ENCODE measurements around the gene GK.

- no peak for TF ChIP-seq POLR2AphosphoS5 (IDR thresholded peaks at IDR 0.05)
- no peak for TF ChIP-seq CTCF (IDR thresholded peaks at IDR 0.05)
These were observed 126.3 kb downstream of the GK start for GRCh38 chrX:30779453-30780030.

Data from esophagus muscularis mucosa (tissue), 3 donors.